ENCODE results near the gene LCMT1.
"Not testable (repeated sequence)": the region's sequence is repeated elsewhere in the genome, so short reads cannot be mapped to it uniquely, and the experiment has no call there.

The LCMT1 gene

GRCh38 chr16:25097276-25097975 is 14.1 kb upstream of the LCMT1 start:
- no peak for DNase-seq

GRCh38 chr16:25100511-25100910 is 11.0 kb upstream of the LCMT1 start:
- DNase-seq: no peak

GRCh38 chr16:25106567-25107465 is 4.7 kb upstream of the LCMT1 start:
- peak; percentile 69 for DNase-seq

GRCh38 chr16:25107466-25107792 is 4.1 kb upstream of the LCMT1 start:
- DNase-seq: no peak

- DNase-seq: peak; percentile 54
Measured at GRCh38 chr16:25108054-25108453, 3.5 kb upstream of the LCMT1 start.

- DNase-seq: no peak
Measured at GRCh38 chr16:25109643-25110042, 1.9 kb upstream of the LCMT1 start.

- DNase-seq: no peak
Measured at GRCh38 chr16:25110387-25110947, 1.1 kb upstream of the LCMT1 start.

GRCh38 chr16:25114121-25114520 is 2.6 kb downstream of the LCMT1 start:
- no peak for DNase-seq

- DNase-seq: no peak
Measured at GRCh38 chr16:25118851-25119578, 7.5 kb downstream of the LCMT1 start.

- DNase-seq: no peak
Measured at GRCh38 chr16:25121824-25122600, 10.5 kb downstream of the LCMT1 start.

GRCh38 chr16:25124503-25124902 is 13.0 kb downstream of the LCMT1 start:
- DNase-seq: no peak

- DNase-seq: not testable (repeated sequence)
Measured at GRCh38 chr16:25126086-25126666, 14.6 kb downstream of the LCMT1 start.

- DNase-seq: peak; percentile 25
Measured at GRCh38 chr16:25126820-25127232, 15.3 kb downstream of the LCMT1 start.

- DNase-seq: not testable (repeated sequence)
Measured at GRCh38 chr16:25132751-25133150, 21.2 kb downstream of the LCMT1 start.

GRCh38 chr16:25134166-25134700 is 22.7 kb downstream of the LCMT1 start:
- DNase-seq: no peak

GRCh38 chr16:25135254-25135878 is 23.8 kb downstream of the LCMT1 start:
- no peak for DNase-seq

- DNase-seq: no peak
Measured at GRCh38 chr16:25138130-25138529, 26.6 kb downstream of the LCMT1 start.

GRCh38 chr16:25140459-25140858 is 28.9 kb downstream of the LCMT1 start:
- no peak for DNase-seq

GRCh38 chr16:25141648-25142047 is 30.1 kb downstream of the LCMT1 start:
- no peak for DNase-seq

- no peak for DNase-seq
Measured at GRCh38 chr16:25143928-25144327, 32.4 kb downstream of the LCMT1 start.

GRCh38 chr16:25148568-25149215 is 37.1 kb downstream of the LCMT1 start:
- DNase-seq: no peak
